NCI-H510A treated with DMSO at 0.1 percent for 48 hours (cell line): ENCODE results near the gene OR5C1.
"Not testable (repeated sequence)": the region's sequence is repeated elsewhere in the genome, so short reads cannot be mapped to it uniquely, and the experiment has no call there.

Experiments
- DNase-seq: peaks from one replicate; lab custom pipeline; 2025; lab: John Stamatoyannopoulos, UW

Gene OR5C1

DNA sequence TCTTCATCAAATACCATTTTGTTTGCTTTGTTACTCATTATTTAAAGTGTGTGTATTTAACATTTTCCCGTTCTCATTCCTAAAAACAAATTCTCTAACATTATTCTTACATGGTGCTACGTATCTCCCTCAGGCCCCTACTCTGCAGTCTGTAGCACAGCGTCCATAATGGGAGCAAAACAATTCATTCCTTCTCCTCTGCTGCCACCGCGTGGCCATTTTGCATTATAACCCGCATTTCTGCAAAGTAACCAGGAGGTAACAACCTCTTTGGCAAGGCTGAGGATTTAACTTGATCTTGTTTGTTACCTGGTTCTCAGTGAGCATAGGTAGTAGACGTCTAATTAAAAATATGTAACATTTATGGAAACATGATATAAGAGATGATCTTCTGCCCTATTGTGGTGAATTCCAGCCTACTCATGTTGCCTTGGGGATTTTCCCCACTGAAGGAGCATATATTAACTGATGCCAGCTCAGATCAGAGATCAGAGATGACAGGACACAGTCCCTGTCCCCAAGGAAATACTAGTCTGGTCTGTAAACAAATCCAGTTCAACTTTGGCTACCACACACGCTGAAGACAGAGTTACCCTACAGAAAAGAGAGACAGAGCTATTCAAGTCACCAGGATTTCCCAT lies 21.7 kb downstream of the OR5C1 start:
- peak; percentile 87 for DNase-seq

DNA sequence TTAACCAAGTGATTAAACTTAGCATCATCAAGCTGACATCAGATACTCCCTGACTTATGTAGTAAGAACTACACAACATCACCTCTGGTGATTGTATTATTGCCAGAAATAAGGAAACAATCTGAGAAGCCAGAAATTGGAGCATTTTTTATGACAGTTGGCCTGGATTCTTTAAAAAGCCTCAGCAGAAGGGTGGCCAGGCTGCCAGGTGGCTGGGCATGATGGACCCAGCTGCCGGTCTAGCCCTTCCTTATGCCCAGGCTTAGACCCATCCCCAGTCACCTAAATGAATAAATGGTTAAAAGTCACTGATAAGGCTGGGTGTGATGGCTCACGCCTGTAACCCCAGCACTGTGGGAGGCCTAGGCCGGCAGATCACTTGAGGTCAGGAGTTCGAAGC lies 24.0 kb downstream of the OR5C1 start:
- DNase-seq: no peak

DNA sequence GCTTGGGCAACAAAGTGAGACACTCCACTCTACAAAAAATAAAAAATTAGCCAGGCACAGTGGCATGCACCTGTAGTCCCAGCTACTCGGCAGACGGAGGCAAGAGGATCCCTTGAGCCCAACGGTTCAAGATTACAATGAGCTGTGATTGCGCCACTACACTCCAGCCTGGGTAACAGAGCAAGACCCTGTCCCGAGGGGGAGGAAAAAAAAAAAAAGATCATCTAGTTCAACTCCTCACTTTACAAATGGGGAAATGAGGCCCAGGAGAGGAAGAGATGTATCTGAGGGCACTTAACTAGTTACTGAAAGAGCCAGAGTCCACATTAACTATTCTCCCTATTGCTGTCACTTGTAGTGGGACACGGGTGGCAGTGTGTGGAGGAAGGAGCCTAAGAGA lies 25.8 kb downstream of the OR5C1 start:
- no peak for DNase-seq

DNA sequence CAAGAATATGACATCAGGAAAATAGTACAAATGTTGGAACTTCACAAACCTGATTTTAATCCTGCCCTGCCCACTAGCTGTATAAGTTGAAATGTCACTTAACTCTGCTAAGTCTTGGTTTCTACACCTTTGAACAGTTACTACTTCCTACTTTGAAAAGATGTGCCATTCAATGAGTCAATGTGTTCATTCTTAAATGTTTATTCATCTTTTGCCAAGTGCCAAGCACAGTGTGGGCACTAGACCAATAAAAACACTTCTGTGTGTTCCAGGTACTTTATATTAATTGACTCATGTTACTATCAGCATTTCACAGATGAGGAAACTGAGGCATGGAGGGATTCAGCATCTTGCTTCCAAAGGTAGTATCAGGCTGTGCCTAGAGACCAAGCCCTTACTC lies 26.8 kb downstream of the OR5C1 start:
- no peak for DNase-seq

DNA sequence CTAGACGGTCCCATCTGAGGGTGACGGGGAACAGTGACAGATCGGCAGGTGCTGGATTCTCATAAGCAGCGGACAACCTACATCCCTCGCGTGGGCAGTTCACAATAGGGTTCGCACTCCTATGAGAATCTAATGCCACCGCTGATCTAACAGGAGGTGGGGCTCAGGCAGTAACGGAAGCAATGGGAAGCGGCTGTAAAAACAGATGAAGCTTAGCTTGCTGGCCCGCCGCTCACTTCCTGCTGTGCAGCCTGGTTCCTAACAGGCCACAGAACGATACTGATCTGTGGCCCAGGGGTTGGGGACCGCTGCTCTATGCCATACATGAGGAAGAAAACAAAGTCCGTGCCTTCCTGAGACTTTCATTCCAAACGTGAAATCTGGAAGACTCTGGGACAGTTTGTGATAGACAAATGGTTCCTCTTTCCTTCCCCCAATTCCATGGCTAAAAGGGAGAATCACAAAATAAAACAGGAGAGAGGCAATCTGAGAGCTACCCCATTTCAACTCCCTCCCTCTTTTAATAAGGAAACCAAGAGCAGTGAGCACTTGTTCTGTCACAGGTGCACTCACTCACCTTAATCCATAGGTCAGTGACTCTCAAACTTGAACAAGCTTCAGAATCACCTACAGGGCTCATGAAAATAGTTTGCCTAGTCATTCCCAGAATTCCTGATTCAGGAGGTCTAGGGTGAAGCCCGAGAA lies 27.6 kb downstream of the OR5C1 start:
- DNase-seq: no peak

DNA sequence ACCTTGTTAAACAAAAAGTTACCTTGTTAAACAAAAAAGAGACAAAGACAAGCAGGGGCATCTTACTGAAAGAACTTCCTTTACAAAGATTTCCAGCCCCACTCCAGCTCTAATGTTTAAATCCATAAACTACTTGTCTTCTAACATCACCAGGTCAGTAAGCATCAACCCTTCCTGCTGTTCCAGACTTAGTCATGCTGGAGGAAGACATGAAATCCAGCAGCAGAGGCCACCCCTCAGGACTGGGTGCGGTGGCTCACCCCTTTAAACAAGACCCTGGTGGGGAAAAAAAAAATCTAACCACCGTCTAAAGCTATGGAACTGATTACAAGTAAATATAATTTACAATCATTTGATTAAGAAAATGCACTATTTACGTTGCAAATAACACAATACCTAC lies 30.6 kb downstream of the OR5C1 start:
- DNase-seq: no peak

DNA sequence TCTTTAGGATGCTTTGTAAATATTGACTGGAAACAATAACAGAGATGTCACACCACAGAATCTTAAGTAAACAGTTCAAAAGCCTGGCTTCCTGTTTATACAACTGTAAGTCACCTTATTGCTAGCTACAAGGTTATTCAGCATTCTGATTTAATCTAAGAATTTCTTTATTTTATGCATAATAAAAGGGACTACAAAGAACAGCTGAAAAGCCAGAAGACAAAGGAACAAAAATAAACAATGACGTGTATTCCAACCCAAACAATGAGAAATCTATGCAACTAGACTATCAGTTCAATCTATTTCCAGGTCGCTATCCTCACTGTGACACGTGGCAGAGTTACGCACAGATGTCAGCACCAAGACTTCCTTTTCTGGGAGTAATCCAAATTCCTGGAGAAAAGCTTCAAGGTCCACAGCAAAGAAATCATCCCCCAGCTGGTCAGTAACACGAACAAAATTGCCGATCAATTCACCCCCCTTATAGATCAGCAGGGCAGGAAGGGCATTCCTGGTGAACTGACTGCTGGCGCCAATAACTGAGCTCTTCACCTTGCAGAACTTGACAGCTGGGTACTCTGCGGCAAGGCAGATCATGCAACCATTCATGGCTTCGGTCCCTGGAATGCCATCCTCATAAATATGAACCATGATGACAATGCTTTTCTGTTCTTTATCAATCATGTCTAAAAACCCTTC lies 31.2 kb downstream of the OR5C1 start:
- DNase-seq: no peak

DNA sequence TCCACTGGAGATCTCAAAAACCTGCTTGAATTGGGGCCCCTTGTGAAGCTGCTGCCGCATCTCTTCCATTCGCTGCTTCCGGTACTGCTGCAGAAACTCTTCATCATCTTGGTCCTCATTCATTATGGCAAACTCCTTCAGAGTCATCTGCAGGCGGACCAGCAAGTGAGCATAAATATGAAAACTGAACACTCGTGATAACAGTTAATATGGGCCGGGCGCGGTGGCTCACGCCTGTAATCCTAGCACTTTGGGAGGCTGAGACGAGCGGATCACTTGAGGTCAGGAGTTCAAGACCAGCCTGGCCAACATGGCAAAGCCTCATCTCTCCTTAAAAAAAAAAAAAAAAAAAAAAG lies 31.7 kb downstream of the OR5C1 start:
- no peak for DNase-seq

DNA sequence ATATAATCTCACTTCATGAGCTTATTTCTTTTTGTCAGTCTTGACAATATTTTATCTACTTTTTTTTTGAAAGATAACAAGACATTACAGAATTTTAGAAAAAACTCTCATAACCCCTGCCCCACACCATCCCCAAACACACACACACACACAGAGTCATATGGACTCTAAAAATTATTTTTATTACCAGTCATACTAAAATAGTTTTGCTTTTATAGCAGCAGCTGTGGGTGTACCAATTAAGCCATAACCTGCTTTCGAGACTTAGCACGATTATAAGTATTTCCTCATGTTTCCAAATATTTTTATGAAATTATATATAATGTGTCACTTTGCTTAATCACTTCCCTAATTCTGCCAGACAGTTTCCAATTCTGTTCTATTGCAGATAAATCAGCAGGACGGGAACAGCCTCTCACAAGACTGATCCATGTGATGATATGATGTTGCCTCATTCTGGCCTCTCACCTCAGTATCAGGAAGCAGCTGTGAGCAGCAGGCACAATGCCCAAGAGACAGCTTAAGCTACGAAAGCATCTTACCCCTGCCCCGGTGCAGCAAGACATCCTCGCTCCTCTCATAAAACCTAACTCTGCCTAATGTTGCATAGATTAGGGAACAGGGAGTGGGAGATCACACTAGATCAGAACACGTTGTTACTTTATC lies 32.7 kb downstream of the OR5C1 start:
- no peak for DNase-seq

DNA sequence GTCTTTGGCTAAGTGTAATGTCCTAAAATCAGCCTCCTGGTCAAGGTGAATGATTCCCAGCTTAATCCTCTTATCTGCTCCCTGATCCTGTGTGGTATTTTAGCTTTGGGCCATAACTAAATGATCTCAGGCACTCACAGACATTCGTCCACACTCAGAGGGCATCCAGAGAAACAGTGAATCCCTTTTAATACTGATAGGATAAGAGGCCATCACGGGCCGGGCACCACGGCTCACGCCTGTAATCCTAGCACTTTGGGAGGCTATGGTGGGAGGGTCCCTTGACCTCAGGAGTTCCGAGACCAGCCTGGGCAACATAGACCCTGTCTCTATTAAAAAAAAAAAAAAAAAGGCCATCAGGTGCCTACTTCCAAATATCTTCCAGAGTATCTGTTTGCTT lies 33.3 kb downstream of the OR5C1 start:
- no peak for DNase-seq

DNA sequence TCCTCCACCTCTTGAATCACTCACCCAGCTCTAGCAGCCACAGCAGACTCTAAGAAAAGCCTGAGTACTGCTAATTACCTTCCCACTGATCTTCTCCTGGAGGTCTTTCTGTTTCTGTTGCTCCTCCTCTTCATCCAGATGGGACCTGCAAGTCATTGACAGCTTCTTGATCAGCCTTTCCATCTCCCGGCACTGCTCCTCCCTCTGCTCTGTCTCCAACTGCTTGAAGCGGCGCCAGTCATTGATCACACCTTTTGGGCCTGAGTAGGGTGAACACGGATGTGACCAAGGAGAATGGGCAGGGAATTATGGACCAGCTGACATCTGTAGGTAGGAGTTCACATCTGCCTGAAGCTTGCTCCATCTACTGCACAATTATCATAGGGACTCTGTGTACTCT lies 34.2 kb downstream of the OR5C1 start:
- no peak for DNase-seq

DNA sequence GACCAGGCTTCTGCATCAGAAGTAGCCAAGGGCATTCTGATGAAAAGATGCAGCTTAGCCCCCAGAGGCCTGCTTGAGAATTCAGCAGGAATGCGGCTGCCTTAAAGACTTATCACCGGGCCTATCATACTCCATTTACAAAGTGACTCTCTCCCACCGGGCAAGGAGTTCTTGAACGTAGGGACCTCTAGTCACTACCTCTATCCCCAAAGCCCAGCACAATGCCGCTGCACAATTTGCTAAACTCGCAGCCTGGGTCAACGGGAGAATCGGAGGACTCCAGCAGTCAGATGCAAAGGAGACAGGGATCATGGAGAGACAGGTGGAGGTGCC lies 39.0 kb downstream of the OR5C1 start:
- peak; percentile 60 for DNase-seq

DNA sequence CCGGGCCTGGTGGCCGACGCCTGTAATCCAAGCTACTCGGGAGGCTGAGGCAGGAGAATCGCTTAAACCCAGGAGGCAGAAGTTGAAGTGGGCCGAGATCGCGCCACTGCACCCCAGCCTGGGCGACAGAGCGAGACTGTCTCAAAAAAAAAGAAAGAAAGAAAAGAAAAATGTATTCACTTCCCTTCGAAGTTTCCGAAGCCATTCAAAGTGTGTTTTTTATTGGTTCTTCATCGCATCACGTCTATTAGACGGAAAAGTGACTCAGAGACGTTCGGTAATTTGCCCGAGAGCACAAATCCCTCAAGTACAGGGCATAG lies 40.2 kb downstream of the OR5C1 start:
- not testable (repeated sequence) for DNase-seq

DNA sequence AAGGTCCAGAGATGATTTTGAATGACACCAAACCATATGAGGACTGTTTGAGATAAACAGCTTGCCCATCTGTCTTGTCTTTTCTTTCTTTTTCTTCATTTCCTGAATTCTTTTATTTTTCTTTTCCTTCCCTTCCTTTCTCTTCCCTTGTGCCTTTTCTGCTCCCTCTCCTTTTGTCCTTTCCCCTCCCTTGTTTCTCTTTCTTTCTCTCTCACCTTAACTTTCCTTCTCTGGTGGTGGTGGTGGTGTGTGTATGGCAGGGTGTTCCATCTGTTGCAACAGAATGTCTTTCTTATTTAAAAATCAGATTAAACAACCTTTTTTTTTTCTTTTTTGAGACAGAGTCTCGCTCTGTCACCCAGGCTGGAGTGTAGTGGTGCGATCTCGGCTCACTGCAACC lies 43.5 kb downstream of the OR5C1 start:
- DNase-seq: no peak

DNA sequence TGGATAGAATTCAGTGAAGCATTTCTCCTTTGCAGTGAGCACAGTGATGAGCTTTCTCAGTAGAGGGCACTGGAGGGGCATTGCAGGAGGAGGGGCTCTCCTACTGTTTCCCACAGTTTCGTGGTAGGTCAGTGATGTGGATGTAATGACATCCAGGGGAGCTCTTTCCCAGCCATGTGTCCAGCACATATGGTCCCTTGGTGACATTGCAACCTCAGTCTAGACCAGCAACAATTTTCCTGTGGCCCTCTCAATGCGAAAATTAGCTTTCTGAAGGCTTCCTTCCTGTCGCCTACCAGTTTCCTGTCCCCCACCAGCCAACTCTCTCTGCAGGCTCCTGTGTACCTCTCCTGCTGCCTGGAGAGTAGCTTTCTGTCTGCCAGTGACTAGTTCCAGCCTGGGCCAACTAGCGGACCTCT lies 46.6 kb downstream of the OR5C1 start:
- no peak for DNase-seq

DNA sequence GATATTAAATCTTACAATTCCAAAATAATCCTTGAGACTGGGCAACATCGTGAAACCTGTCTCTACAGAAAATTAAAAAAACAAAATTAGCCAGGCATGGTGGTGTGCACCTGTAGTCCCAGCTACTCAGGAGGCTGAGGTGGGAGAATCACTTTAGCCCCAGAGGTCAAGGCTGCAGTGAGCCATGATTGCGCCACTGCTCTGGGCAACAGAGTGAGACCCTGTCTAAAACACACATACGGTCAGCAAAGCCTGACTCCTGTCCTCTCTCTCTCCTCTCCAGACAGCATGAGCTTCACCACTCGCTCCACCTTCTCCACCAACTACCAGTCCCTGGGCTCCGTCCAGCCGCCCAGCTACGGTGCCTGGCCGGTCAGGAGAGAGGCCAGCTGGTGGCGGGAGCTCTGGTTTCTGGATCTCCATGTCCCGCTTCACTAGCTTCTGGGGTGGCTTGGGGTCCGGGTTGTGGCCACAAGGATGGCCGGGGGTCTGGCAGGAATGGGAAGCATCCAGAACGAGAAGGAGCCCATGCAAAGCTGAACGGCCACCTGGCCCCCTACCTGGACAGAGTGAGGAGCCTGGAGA lies 48.6 kb downstream of the OR5C1 start:
- DNase-seq: no peak

DNA sequence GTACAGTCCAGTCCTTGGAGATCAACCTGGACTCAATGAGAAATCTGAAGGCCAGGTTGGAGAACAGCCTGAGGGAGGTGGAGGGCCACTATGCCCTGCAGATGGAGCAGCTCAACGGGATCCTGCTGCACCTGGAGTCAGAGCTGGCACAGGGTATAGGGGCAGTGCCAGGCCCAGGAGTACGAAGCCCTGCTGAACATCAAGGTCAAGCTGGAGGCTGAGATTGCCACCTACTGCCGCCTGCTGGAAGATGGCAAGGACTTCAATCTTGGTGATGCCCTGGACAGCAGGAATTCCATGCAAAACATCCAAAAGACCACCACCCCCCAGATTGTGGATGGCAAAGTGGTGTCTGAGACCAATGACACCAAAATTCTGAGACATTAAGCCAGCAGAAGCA lies 49.7 kb downstream of the OR5C1 start:
- DNase-seq: not testable (repeated sequence)
